Caco-2 (cell line): ENCODE data around the gene CSMD2. TPM values are rescaled to one million over a fixed set of nuclear protein-coding genes. Genes with fewer than 3 reads are reported as not detected.

Source experiments
- BruUV-seq: library from RNA; stranded (reverse); fragments of 400-500 nt; replicated peaks from 2 replicates; lab custom pipeline; 2021; lab: Mats Ljungman, UMichigan
- CTCF ChIA-PET: fragments of 300-600 bp; sonication (Branson Sonifier 250); formaldehyde crosslinking; loops from one replicate; lab custom pipeline; 2022; ENCODE audit warnings: antibody characterized with exemption; lab: Charles Lee
- POLR2A ChIA-PET: fragments of 300-600 bp; sonication (Branson Sonifier 250); formaldehyde crosslinking; loops from one replicate; lab custom pipeline; 2022; ENCODE audit warnings: antibody characterized with exemption; lab: Charles Lee
- DNase-seq, 2 experiments: peaks; one replicate each; pipeline versions ENCODE4 v3.0.0 to v3.0.0-alpha.2; 2020 to 2022
- H3K27me3 ChIP-seq: replicated peaks from 2 replicates; pipeline ENCODE4 v1.6.0; 2011; ENCODE audit warnings: low read length; ENCODE audit not compliant: control insufficient read depth, insufficient read depth
- H3K36me3 ChIP-seq: 2 replicates; pipeline ENCODE4 v1.5.1; 2011; ENCODE audit warnings: low read length; ENCODE audit not compliant: control insufficient read depth, insufficient read depth
- H3K4me1 ChIP-seq: fragments of 250-450 bp; sonication (Bioruptor Pico); 2 replicates; pipeline ENCODE4 v1.5.1; 2020; ENCODE audit warnings: mild to moderate bottlenecking
- H3K4me3 ChIP-seq: 2 replicates; pipeline ENCODE4 v1.5.1; 2011; ENCODE audit warnings: low read depth, mild to moderate bottlenecking, control low read depth, low read length
- H3K9me3 ChIP-seq: fragments of 250-450 bp; sonication (Bioruptor Pico); 2 replicates; pipeline ENCODE4 v1.5.1; 2020; ENCODE audit warnings: mild to moderate bottlenecking, moderate library complexity
- H3K27ac Mint-ChIP-seq: one replicate; pipeline ENCODE4 v1.8.0; 2022; ENCODE audit warnings: mixed read lengths; ENCODE audit not compliant: unreplicated experiment
- H3K27me3 Mint-ChIP-seq: one replicate; pipeline ENCODE4 v1.8.0; 2022; ENCODE audit warnings: mixed read lengths; ENCODE audit not compliant: insufficient read depth, unreplicated experiment
- H3K36me3 Mint-ChIP-seq: one replicate; pipeline ENCODE4 v1.8.0; 2022; ENCODE audit warnings: mild to moderate bottlenecking, mixed read lengths; ENCODE audit not compliant: insufficient read depth, unreplicated experiment
- H3K4me1 Mint-ChIP-seq: one replicate; pipeline ENCODE4 v1.8.0; 2022; ENCODE audit warnings: low read depth, mixed read lengths; ENCODE audit not compliant: unreplicated experiment
- H3K4me3 Mint-ChIP-seq: one replicate; pipeline ENCODE4 v1.8.0; 2022; ENCODE audit warnings: mild to moderate bottlenecking, moderate library complexity, mixed read lengths; ENCODE audit not compliant: unreplicated experiment
- H3K9me3 Mint-ChIP-seq: one replicate; pipeline ENCODE4 v1.8.0; 2022; ENCODE audit warnings: mixed read lengths; ENCODE audit not compliant: unreplicated experiment
- CTCF ChIP-seq, 2 experiments: fragments of 200-600 bp in 1 of 2; IDR thresholded peaks; 1 replicate in 1 of 2; 2 replicates in 1 of 2; pipeline versions ENCODE4 v1.5.1 to v1.8.0; 2011 to 2022; ENCODE audit warnings: antibody characterized with exemption in 1 of 2, control low read depth in 1 of 2, inconsistent platforms in 1 of 2, low read depth in 1 of 2, low read length in 1 of 2, mild to moderate bottlenecking in 1 of 2, moderate library complexity in 1 of 2; ENCODE audit not compliant: insufficient read depth in 1 of 2, severe bottlenecking in 1 of 2, unreplicated experiment in 1 of 2
- intact Hi-C: fragments of 100-400 bp; cut with micrococcal nuclease; formaldehyde crosslinking; loops from one replicate; pipeline ENCODE4 v1.10.0; 2022; ENCODE audit not compliant: unreplicated experiment
- total RNA-seq: library from RNA; stranded (reverse); gene quantifications from 2 replicates; pipeline ENCODE4 v1.2.3, GENCODE V29; 2022

CSMD2 gene
- total RNA-seq, 1 experiment from 2014 or later, result not detected

GRCh38 chr1:33905241-33905640 lies 259.8 kb downstream of the CSMD2 start:
- Histone ChIP-seq H3K36me3 (no peaks in the 10 kb centered on the region), H3K4me3 (no peak overlapping the region), H3K27me3 (no peaks in the 10 kb centered on the region), H3K4me1 (no peaks in the 10 kb centered on the region), H3K9me3 (no peaks in the 10 kb centered on the region)
- H3K4me3 Mint-ChIP-seq, result no peak overlapping the region
- no peaks in the 10 kb centered on the region for H3K4me1 Mint-ChIP-seq
- POLR2A ChIA-PET, result no interaction called here
- DNase-seq, result no peak
- no peak for TF ChIP-seq CTCF (IDR thresholded peaks at IDR 0.05; ENCODE audit: insufficient read depth in 1 of 2, low read depth in 1 of 2, low read length in 1 of 2, severe bottlenecking in 1 of 2, unreplicated experiment in 1 of 2)
- CTCF ChIA-PET, result no interaction called here
- H3K9me3 Mint-ChIP-seq, result peaks cover 13% of the 10 kb centered on the region
- no peak overlapping the region for H3K27ac Mint-ChIP-seq
- H3K36me3 Mint-ChIP-seq, result peaks cover 5% of the 10 kb centered on the region
- no TSS peak for BruUV-seq
- intact Hi-C loops, result no loop called here
- H3K27me3 Mint-ChIP-seq, result peaks cover 20% of the 10 kb centered on the region

DNA sequence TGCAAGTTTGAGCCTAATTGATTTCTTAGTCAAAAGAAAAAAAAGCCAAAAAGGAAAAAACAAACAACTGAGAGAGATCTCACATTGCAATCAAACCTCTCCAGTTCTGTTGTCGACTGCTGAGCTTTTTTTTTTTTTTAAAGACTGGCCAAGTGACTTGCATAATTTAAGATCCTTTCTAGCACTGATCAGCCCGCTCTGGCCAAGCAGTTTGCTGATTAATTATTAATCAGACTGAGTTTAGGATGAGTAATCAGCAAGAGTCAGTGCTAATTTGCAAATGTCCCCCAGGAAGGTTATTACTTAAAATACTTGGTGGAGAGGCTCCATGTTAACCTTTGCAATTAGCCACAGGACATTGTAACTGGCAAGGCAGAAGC lies 261.8 kb downstream of the CSMD2 start:
- H3K36me3 Mint-ChIP-seq, result peaks cover 5% of the 10 kb centered on the region
- intact Hi-C loops, result no loop called here
- Histone ChIP-seq H3K4me3 (no peak overlapping the region), H3K27me3 (no peaks in the 10 kb centered on the region), H3K4me1 (no peaks in the 10 kb centered on the region), H3K36me3 (no peaks in the 10 kb centered on the region), H3K9me3 (no peaks in the 10 kb centered on the region)
- BruUV-seq, result no TSS peak
- no peak overlapping the region for H3K27ac Mint-ChIP-seq
- no peak overlapping the region for H3K4me3 Mint-ChIP-seq
- DNase-seq, result no peak
- peaks cover 20% of the 10 kb centered on the region for H3K27me3 Mint-ChIP-seq
- CTCF ChIA-PET, result no interaction called here
- H3K9me3 Mint-ChIP-seq, result peaks cover 13% of the 10 kb centered on the region
- POLR2A ChIA-PET, result no interaction called here
- H3K4me1 Mint-ChIP-seq, result no peaks in the 10 kb centered on the region
- no peak for TF ChIP-seq CTCF (IDR thresholded peaks at IDR 0.05; ENCODE audit: insufficient read depth in 1 of 2, low read depth in 1 of 2, low read length in 1 of 2, severe bottlenecking in 1 of 2, unreplicated experiment in 1 of 2)

- no peak for TF ChIP-seq CTCF (IDR thresholded peaks at IDR 0.05; ENCODE audit: insufficient read depth in 1 of 2, low read depth in 1 of 2, low read length in 1 of 2, severe bottlenecking in 1 of 2, unreplicated experiment in 1 of 2)
These were observed 262.4 kb downstream of the CSMD2 start for GRCh38 chr1:33902486-33903209.

More at GRCh38 chr1:33902486-33903209, 262.4 kb downstream of the CSMD2 start:
- Mint-ChIP-seq H3K4me1 (no peaks in the 10 kb centered on the region), H3K4me3 (no peak overlapping the region), H3K27me3 (peaks cover 20% of the 10 kb centered on the region), H3K27ac (no peak overlapping the region), H3K9me3 (peaks cover 13% of the 10 kb centered on the region), H3K36me3 (peaks cover 5% of the 10 kb centered on the region)
- no peak for DNase-seq
- ChIA-PET POLR2A (no interaction called here), CTCF (no interaction called here)
- no TSS peak for BruUV-seq
- H3K4me3 ChIP-seq, result no peak overlapping the region
- H3K36me3 ChIP-seq, result no peaks in the 10 kb centered on the region
- no peaks in the 10 kb centered on the region for H3K27me3 ChIP-seq
- intact Hi-C loops, result no loop called here
- H3K4me1 ChIP-seq, result no peaks in the 10 kb centered on the region
- no peaks in the 10 kb centered on the region for H3K9me3 ChIP-seq
